Measurements from ENCODE around the gene GOLT1A.
"Not testable (repeated sequence)": the region's sequence is repeated elsewhere in the genome, so short reads cannot be mapped to it uniquely, and the experiment has no call there.

Gene GOLT1A

GRCh38 chr1:204248954-204249353 is 35.2 kb upstream of the GOLT1A start:
- no peak for DNase-seq (ENCODE audit: low read depth)

GRCh38 chr1:204246876-204247275 is 33.1 kb upstream of the GOLT1A start:
- no peak for DNase-seq (ENCODE audit: low read depth)

DNA sequence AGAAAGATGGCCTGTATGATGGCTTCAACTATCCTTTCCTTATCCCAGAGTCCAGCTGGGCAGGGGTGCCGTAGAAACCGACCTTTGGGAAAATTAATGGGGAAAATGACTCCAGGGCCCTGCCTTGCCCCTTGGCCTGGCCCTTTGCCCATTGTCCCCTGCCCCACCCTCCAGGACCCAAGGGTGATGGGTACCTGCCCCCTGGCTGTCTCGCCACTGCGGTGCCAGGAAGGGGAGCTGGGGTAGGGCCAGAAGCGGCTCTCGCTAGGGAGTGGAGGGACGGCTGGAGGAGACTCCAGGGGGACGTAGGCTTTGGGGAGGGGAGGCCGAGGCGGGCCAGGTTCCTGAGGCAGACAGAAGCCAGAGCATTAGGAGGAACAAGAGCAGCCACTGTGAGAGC is 29.1 kb upstream of the GOLT1A start:
- DNase-seq (ENCODE audit: low read depth) = no peak

- DNase-seq (ENCODE audit: low read depth) = no peak
Measured at GRCh38 chr1:204241914-204242313, 28.1 kb upstream of the GOLT1A start.

- DNase-seq (ENCODE audit: low read depth) = no peak
Measured at GRCh38 chr1:204241050-204241449, 27.3 kb upstream of the GOLT1A start.

- no peak for DNase-seq (ENCODE audit: low read depth)
Measured at GRCh38 chr1:204240233-204240632, 26.4 kb upstream of the GOLT1A start.

DNA sequence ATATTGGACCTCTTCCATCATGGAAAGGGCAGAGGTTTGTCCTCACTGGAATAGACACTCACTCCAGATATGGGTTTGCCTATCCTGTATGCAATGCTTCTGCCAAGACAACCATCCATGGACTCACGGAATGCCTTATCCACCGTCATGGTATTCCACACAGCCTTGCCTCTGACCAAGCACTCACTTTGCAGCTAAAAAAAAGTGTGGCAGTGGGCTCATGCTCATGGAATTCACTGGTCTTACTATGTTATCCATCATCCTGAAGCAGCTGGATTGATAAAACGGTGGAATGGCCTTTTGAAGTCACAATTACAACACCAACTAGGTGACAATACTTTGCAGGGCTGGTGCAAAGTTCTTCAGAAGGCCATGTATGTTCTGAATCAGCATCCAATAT is 25.6 kb upstream of the GOLT1A start:
- not testable (repeated sequence) for DNase-seq (ENCODE audit: low read depth)

GRCh38 chr1:204238520-204238919 is 24.7 kb upstream of the GOLT1A start:
- DNase-seq (ENCODE audit: low read depth) = not testable (repeated sequence)

DNA sequence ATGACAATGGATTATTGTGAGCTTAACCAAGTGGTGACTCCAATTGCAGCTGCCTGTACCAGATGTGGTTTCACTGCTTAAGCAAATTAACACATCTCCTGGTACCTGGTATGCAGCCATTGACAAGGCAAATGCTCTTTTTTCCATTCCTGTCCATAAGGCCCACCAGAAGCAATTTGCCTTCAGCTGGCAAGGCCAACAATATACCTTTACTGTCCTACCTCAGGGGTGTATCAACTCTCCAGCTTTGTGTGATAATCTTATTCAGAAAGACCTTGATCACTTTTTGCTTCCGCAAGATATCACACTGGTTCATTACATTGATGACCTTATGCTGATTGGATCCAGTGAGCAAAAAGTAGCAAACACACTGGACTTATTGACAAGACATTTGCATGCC is 23.7 kb upstream of the GOLT1A start:
- not testable (repeated sequence) for DNase-seq (ENCODE audit: low read depth)

GRCh38 chr1:204232526-204232925 is 18.7 kb upstream of the GOLT1A start:
- peak; percentile 21 for DNase-seq (ENCODE audit: low read depth)

GRCh38 chr1:204230211-204230610 is 16.4 kb upstream of the GOLT1A start:
- DNase-seq (ENCODE audit: low read depth) = no peak

GRCh38 chr1:204228896-204229295 is 15.1 kb upstream of the GOLT1A start:
- DNase-seq (ENCODE audit: low read depth) = no peak

GRCh38 chr1:204227996-204228785 is 14.4 kb upstream of the GOLT1A start:
- no peak for DNase-seq (ENCODE audit: low read depth)

- DNase-seq (ENCODE audit: low read depth) = no peak
Measured at GRCh38 chr1:204227351-204227750, 13.6 kb upstream of the GOLT1A start.

DNA sequence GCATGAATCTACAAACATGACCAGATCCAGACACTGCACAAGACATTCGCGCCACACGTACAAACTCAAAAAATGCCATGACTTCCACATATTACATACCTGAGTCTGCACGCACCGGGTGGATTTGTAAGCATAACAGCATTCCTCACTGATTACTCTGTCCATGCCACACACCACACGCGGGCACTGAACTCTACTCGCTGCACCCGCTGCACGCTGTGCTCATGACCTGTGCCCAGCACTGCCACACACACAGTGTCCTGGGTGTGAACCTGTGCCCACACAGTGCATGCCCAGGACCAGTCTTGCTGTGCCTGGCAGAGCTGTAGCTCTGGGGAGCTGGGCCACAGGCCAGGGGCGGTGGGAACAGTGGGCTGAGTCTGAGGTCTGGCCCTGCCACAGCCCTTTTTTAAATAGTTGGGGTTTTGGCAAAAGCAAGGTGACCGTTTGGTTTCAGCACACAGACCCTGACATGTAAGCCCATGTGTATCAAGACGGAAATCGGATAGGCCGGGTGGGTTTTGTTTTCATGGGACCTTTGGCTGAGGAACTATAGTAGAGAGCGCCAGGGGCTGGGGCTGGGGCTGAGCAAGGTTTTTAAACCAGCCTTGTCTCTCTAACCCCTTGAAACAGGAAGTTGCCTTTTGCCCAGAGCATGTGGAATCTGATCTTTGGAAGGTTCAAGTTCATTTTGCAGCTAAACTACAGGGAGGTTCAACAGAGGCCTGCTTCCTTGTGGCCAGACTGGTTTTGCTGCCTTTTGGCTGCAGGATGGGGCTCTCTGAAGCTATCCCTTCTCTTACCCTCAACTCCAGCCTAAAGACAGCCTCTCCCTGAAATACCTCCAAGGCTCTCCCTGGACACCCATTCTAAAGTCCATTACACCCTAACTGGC is 12.3 kb upstream of the GOLT1A start:
- DNase-seq (ENCODE audit: low read depth) = no peak

DNA sequence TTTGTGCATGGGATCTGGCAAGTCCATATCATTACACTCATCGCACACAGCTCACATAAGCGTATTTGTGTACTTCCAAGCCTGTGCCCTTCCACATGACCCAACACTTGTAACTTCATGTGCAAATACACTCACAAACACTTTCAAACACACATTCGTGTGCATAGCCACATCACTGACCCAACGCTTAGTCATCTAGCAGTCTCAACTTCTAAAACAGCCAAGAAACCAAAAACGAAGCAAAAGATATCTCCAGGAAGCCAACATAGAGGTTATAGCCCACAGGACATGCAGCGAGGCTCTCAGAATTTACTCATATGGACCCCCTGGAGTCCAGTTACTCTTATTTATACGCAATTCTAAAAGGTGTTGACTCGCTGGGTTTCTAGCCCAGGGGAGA is 10.9 kb upstream of the GOLT1A start:
- no peak for DNase-seq (ENCODE audit: low read depth)

- DNase-seq (ENCODE audit: low read depth) = no peak
Measured at GRCh38 chr1:204223129-204223860, 9.5 kb upstream of the GOLT1A start.

DNA sequence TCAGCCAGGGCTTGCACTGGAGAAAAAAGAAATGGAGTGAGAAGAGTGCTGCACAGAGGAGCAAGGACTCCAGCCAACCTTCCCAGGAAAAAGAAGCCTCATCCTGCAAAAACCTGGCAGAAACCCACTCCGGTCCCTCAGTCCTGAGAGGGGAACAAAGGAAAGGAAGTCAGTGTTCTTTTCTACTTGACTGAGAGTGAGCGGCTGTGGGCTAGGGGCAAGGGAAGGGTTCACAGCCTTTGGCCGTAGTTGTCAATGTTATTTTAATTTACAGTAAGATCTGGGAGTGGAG is 8.9 kb upstream of the GOLT1A start:
- no peak for DNase-seq (ENCODE audit: low read depth)

- DNase-seq (ENCODE audit: low read depth) = no peak
Measured at GRCh38 chr1:204222006-204222763, 8.4 kb upstream of the GOLT1A start.

DNA sequence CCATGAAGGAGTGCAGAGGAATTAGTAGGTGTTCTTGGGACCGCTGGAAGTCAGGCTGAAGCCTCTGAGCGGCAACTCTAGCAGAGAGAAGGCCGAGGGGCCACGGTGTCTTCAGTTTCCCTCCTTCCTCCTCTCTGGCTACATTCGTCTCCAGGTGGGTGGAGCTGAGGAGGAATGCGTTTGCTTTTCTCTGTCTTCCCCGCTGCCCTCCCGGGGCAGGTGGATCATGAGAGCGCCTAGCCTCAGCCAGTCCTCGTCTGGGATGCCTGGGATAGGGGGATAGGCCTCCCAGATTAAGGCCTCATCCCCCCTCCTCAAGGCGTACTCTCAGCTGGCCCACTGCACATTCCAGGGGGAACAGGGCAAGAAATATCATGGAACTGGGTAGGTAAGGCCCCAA is 7.5 kb upstream of the GOLT1A start:
- DNase-seq (ENCODE audit: low read depth) = no peak

DNA sequence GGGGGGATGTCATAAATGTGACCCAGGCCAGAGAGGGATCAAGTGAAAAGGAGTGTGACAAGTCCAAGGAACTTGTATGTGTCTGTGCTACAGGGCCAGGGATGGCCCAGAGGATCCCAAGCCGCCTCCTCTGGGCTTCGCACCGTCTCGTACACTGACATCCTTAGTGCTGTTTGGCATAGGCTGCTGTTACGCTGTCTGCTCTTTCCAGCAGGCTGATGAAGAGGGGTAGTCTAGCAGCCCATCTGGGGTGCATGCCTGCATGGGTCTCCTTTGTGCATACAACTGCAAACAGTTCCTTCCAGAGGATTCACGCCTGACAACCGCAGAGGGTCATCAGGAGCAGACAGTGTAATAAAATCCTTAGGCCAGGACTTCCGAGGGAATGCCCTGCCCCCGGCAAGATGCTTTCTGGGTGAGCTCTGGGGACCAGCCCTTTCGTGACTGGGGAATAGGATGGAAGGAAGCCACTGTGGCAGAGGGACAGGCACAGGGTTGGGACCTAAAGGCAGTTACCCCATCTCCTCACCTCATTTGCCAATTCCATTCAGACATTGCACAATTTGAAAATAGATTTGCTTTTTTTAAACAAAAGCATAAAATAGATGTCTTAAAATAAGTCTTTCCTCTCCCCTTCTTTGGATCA is 6.3 kb upstream of the GOLT1A start:
- no peak for DNase-seq (ENCODE audit: low read depth)

- no peak for DNase-seq (ENCODE audit: low read depth)
Measured at GRCh38 chr1:204218552-204218951, 4.8 kb upstream of the GOLT1A start.

Data from fibroblast of the conjunctiva (primary cell).